ENCODE results near the gene TMEM163. TPM values are rescaled to one million over a fixed set of nuclear protein-coding genes. Genes with fewer than 3 reads are reported as not detected.

The TMEM163 gene
- total and polyA plus RNA-seq, 8 donors = 3.9 to 48.4 (median 14.0) TPM

- Histone ChIP-seq H3K4me3 (no peak overlapping the region), H3K4me1 (no peaks in the 10 kb centered on the region), H3K36me3 (no peaks in the 10 kb centered on the region), H3K9me3 (no peaks in the 10 kb centered on the region), H3K27me3 (no peaks in the 10 kb centered on the region), H3K27ac (no peak overlapping the region)
- ATAC-seq (no peak), DNase-seq (no peak)
- TF ChIP-seq CTCF (IDR thresholded peaks at IDR 0.05) = no peak
- intact Hi-C loops (cut with DNase I) = no loop called here
These were observed 219.4 kb downstream of the TMEM163 start for GRCh38 chr2:134499307-134499926.

GRCh38 chr2:134498654-134499053, 220.1 kb downstream of the TMEM163 start:
- Histone ChIP-seq H3K27me3 (no peaks in the 10 kb centered on the region), H3K4me1 (no peaks in the 10 kb centered on the region), H3K36me3 (no peaks in the 10 kb centered on the region), H3K4me3 (no peak overlapping the region), H3K27ac (no peak overlapping the region), H3K9me3 (no peaks in the 10 kb centered on the region)
- DNase-seq (no peak), ATAC-seq (no peak)
- intact Hi-C loops (cut with DNase I) = no loop called here
- TF ChIP-seq CTCF (IDR thresholded peaks at IDR 0.05) = no peak

- TF ChIP-seq CTCF (IDR thresholded peaks at IDR 0.05) = no peak
- no peak overlapping the region for H3K4me3 ChIP-seq
- H3K27ac ChIP-seq = no peak overlapping the region
- DNase-seq (no peak), ATAC-seq (no peak)
- H3K9me3 ChIP-seq = no peaks in the 10 kb centered on the region
- H3K36me3 ChIP-seq = no peaks in the 10 kb centered on the region
- H3K27me3 ChIP-seq = no peaks in the 10 kb centered on the region
- intact Hi-C loops (cut with DNase I) = no loop called here
- H3K4me1 ChIP-seq = no peaks in the 10 kb centered on the region
These were observed 225.0 kb downstream of the TMEM163 start for GRCh38 chr2:134493797-134494196.

GRCh38 chr2:134491771-134492441, 226.9 kb downstream of the TMEM163 start:
- H3K9me3 ChIP-seq = no peaks in the 10 kb centered on the region
- H3K27ac ChIP-seq = no peak overlapping the region
- H3K4me1 ChIP-seq = no peaks in the 10 kb centered on the region
- no peak for TF ChIP-seq CTCF (IDR thresholded peaks at IDR 0.05)
- no peaks in the 10 kb centered on the region for H3K27me3 ChIP-seq
- H3K4me3 ChIP-seq = no peak overlapping the region
- DNase-seq = peak in 1 of 4 donors; percentile 5
- no peaks in the 10 kb centered on the region for H3K36me3 ChIP-seq
- peak; percentile 63 for ATAC-seq
- intact Hi-C loops (cut with DNase I) = no loop called here

- H3K4me3 ChIP-seq = no peak overlapping the region
- intact Hi-C loops (cut with DNase I) = no loop called here
- no peak overlapping the region for H3K27ac ChIP-seq
- no peak for TF ChIP-seq CTCF (IDR thresholded peaks at IDR 0.05)
- H3K4me1 ChIP-seq = no peaks in the 10 kb centered on the region
- H3K27me3 ChIP-seq = no peaks in the 10 kb centered on the region
- H3K36me3 ChIP-seq = no peaks in the 10 kb centered on the region
- H3K9me3 ChIP-seq = no peaks in the 10 kb centered on the region
- DNase-seq = no peak
- no peak for ATAC-seq
These were observed 227.8 kb downstream of the TMEM163 start for GRCh38 chr2:134491022-134491421.

Data from left lung (tissue), 10 donors.